GM10847 (cell line): ENCODE measurements around the gene MOB3B.

Source experiments
- POLR2A ChIP-seq: IDR thresholded peaks from 2 replicates; pipeline ENCODE4 v1.6.1; 2011; ENCODE audit not compliant: insufficient read length; ENCODE audit errors: extremely low read depth

MOB3B gene

DNA sequence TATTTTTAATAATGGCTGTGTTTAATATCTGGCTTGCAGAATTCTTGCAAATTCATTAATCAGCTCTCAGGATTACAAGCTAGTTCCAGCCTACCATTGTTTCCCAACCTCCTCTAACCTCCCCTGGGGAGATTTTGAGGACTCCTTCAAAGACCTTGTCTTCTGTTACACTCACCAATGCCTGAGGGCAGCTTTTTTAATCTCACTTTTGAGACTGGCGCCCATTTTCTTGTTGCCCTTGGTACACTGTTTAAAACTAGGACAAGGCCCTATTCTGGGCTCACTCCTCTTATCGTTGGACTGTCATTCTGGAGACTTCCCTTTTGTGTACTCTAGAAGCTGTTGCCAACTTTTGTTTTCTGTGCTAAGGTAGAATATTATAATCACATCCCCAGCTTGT, 219.0 kb downstream of the MOB3B start:
- no peak for TF ChIP-seq POLR2A

DNA sequence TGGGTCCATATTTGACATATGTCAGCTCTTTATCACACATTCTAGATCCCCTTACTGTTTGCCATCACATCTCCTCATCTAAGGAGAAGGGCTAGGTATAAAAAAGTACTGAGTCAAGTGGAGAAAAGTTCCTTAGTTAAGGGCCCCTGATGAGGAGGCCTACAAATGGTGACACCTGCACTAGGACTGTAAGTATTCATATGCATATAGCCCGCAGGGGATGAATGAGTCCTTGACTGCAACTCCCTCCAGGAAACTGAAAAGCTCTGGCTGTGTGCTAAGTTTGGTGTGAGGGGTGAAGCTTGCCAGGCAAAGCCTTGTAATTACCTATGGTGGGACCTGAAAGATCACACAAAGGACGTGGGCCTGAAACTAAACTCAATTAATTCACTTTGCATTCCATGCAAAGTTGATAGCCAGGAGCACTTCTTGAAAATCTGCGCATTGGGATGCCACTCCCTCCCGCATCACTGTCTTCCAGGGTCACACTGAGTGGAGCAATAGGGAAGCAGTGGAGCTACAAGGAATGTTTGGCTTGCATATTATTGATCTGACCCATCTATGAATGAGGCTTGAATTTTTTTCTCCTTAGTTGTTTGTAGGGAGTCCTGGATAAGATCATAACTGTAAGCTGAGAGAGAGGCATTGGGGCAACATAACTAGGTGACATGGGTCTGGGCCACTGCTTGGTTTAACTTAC, 220.8 kb downstream of the MOB3B start:
- no peak for TF ChIP-seq POLR2A

DNA sequence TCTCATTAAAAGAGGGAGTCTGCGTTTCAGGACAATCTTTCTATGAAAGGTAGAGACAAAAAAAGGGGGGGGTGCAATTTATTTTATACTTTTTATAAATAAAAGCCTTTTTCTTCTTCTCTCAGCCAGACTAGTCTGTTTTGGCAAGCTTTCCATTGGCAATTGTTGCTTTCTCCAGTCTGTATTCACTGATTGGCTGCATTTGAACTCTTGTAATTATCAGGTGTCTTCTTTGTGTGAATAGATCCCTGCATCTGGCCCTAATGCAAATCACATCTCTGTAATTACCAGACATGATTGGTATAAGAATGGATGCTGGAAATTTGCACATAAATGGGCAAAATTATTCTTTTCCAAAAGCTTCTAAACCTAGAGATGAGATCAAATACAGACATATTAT, 225.1 kb downstream of the MOB3B start:
- no peak for TF ChIP-seq POLR2A

DNA sequence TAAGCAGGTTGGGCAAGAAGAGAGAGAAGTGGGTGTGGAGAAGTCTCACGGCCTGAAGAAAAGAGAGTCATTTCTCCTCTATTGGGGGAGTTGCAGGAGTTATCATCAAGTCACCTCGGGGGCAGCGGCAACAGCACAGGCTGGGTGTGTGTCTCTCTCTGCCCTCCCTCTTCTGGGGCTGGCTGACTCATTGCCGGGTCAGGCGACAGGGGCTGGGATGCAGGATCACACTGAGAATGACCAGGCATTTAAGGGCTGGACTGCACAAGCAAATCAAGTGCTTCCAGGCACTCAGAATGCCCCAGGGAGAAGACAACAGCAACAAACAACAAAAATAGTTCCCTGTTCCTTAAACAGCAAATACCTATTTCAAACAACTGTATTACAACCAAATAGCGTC, 226.4 kb downstream of the MOB3B start:
- no peak for TF ChIP-seq POLR2A

DNA sequence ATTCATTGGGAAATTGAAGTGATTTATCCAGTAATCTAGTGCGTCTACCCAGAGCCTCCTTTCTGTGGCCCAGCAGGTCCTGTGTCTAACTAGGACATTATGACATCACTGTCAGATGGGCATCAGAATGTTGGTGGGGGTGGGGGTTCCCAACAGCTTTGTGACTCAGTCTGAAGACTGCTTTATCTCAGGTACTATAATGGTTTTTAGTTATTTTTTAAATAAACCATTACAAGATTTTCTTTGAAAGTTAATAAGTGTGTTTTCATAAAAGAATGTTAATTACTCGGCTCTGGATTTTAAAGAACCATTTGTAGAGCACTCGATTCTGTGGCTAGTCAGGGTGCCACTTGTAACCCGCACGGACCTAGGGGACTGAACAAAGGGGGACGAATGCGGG, 232.6 kb downstream of the MOB3B start, which contains the start of gene EQTN:
TSS of gene EQTN (minus strand) at position 101 of the 400 bp plus-strand sequence. CDS start at position 6, 95 bp downstream.
- no peak for TF ChIP-seq POLR2A

DNA sequence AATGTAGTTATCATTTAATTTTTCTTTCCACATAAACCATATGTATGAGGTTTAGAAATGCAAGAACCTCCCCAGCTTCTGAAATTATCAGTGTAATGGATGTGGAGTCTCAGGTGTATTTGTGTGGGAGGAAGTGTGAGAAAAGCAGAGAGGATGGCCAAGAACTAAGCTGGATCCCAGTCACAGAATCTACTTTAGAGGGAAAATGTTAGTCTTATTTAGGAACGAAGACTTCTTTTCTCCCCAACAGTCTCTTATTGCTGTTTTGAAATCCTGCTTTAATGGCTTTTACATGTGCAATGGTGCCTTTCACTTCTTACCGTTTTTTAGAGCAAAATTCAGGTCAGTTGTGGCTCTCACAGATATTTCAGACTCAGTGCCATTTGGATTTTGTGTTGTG, 235.6 kb downstream of the MOB3B start:
- TF ChIP-seq POLR2A: no peak

DNA sequence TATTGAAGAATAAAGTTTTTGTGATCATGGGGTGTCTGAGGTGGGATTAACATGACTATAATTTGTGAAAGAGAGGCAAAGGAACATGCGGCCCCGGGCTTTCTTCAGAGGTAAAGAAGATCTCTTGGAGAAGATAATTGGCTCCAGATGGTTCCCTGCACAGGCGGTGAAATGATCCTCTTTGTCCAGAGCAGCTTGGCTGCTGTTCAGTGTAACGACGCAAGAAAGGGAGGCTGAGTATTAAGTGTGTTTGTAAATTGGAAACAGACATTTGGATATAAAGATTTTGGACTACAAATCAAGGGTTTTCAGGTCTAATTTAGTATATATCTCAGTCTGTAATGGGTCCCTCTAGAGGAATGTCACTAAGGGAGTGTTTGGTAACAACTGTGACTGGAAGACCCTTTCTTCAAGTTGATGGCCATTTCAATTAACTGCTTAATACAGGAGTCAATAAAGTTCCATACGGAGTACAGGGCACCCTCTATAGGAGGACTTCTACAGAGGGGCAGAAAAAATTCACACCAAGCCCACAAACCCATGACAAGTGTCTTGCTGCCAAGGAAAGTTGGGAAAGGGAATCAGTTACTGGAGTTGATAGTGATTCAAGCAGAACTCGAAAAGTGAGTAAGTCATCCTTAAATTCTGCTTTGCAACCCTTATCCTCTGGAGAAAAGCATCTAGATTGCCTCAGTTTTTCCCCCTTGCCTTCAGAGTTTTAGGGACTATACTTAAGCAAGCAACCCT, 236.8 kb downstream of the MOB3B start:
- no peak for TF ChIP-seq POLR2A

DNA sequence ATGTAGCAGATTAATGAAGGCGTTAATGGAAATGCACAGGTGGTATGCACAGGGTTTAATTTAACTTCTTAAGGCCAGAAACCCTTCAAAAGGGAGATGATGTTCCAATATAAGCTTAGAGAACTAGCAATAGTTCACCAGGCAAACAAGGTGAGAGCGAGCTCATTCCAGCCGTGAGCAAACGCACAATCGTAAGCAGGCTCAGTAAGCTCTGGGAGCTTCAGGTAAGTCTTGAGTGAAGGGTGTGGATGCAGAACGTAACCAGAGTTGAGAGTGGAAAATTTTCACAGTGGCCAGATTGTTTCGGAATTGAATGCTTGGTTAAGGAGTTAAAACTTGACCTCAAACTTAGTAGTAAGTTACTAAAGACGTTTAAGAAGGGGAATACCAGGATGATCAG, 238.3 kb downstream of the MOB3B start:
- no peak for TF ChIP-seq POLR2A

DNA sequence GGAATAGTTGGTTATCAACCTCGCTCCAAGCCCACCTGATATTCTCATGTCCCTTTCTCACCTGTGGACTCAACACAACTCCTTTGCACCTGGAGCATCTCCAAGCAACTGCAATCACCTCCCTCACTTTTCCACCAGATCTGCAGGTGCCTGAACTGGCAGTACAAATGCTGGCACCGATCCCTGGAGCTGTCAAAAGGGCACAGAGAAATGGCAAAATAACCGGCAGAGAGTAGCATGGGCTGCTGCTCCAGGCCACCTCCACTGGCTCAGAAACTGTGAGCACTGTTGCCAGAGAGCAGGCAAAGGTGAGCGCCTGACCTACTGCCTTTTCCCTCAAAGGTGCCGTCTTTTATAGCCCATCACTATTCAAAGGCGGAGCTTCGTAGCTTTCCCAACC, 247.3 kb downstream of the MOB3B start:
- TF ChIP-seq POLR2A: no peak

DNA sequence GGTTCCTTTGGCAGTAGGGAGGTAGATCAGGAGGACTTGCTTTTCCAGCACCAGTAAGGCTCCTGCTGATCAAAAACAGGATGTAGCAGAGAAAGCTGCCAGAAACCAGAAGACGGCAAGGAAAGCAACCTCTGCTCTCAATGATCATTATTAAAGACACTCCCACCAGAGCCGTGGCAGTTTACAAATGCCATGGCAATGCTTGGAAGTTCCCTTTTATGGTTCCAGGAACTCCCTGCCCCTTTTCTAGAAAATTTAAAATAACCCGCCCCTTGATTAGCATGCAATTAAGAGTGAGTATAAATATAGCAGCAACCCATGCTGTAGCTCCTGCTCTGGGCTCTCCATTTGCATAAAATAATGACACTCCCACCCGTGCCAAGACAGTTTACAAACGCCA, 248.8 kb downstream of the MOB3B start:
- TF ChIP-seq POLR2A: no peak

DNA sequence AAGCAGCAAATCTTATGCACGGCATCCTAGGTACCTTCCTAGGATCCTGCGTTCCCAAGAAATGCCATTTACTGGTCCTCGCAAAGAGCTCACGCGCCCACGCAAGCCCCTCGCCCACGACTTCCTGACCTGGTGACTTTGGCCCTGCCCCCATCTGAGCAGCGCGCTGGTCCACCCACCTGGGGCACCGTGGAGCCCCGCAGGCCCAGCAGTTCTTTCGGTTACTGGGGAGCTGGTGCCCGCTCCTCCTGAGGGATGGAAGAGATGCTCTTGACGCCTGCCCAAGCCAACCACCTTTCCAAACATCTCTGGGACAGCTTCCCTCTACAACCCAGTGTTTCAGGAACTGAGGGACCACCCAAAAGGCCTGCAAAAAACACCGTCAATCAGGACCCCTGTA, 249.4 kb downstream of the MOB3B start:
- no peak for TF ChIP-seq POLR2A

DNA sequence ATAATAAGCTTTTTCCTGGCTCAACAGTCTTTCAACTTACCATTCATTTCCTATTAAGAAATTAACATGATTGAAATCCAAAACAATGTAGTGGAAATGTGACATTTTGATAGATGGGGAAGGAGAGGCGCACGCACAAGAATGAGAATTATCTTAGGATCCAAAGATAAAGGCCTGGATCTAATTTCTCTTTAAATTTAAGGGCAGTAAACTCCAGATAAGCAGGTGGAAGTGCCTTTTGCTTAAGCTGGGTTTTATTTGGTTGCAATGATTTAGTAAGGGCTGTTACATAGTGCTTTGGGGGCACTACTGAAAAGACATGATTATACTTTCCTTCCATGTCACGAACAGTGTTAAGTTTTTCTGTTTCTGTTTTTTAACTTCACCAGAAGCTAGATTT, 250.0 kb downstream of the MOB3B start:
- TF ChIP-seq POLR2A: no peak

DNA sequence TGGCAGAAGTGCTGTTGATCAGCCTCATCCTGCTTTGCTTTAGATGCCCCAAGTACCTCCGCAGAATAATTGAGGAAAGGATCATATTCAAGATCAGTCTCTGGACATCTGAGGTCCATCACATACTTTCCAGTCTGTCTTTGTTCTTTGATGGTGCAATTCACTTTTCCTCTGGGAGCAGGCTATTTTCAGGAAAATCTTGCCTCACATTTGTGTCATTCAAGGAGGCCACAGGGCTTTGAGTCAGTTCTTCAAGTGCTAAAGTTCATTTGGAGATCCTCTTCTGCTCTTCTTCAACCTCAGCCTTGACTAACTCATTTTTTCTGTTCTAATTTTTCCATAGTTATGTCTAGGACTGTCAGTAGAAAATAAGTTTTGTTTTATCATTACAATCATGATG, 251.2 kb downstream of the MOB3B start:
- no peak for TF ChIP-seq POLR2A

DNA sequence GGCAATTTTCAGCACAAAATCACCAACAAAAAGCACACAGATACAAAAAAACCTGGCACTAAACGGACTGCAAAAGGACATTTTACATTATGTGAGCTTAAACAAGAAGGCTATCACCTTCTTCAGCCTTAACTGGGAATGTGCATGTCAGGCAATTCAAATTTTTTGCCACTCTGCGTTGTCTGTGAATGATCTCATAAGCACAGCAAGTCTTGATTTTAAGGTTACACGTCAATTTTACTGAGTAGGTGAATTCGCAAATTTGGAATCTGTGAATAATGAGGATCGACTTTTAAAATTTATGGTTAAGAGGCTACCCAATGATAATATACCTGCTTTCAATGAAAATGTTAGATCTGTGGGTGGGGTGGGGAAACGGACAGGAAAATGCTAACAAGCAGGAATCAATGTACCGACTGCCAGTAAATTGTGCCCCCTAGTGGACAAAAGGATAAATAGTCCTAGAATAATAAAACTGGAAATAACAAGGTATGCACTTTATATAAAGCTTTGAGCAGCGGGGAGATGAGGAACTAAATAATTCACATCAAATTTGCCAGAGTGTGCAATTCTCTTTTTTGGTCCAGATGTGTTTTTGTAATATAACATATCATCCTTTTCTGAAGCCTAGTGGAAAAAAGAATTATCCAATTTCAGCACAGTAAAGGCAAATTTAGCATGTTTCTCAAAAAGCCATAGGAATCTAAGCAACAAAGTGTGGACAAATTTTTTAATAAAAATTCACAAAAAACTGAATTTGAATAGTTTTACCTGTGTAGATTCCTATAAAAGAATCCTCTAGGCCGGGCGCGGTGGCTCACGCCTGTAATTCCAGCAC, 253.2 kb downstream of the MOB3B start:
- TF ChIP-seq POLR2A: no peak
